ENCODE data around the gene ZNF205.

The ZNF205 gene

DNA sequence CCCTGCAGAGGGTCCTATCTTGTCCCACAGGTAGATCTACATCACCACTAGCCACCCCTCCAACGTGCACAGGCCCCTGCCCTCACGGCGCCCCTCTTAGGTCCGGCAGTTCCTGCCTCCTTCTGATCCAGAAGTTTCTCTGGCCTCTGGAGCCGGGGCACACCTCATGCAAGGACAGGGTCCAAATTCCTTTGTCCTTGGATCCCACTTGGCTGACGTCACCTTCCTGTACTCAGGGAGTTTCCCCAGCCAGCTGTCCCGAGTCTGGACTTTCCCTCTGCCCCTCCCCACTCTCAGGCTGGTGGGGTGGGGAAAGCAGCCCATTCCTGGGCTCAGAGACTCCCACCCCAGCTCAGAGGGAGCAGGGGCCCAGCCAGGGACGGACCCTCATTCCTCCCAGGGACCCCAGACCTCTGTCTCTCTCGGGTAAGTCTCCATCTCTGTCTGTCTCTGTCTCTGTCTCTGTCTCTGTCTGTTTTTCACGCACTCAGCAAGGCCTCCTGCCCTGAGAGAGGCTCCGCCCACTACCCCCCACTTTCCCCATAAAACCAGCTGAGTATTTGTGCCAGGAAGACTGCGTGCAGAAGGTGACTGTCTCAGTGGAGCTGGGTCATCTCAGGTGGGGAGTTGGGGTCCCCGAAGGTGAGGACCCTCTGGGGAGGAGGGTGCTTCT lies 47.2 kb upstream of the ZNF205 start, which contains the start of gene IL32 (continued):
- peak; percentile 41; the same call in 1 of the 2 replicates for TF ChIP-seq KLF1 (tag by site-specific recombination; IDR thresholded peaks at IDR 0.05)
- 0 out of 2 replicates have a peak, but pooled peaks have one; percentile 27 for TF ChIP-seq ZBTB21 (tag by site-specific recombination; IDR thresholded peaks at IDR 0.05)
- TF ChIP-seq ZNF292 (tag by site-specific recombination; IDR thresholded peaks at IDR 0.05; ENCODE audit: borderline replicate concordance, low read depth): no peak
- TF ChIP-seq ZNF311 (tag by site-specific recombination; IDR thresholded peaks at IDR 0.05; ENCODE audit: borderline replicate concordance): no peak
- TF ChIP-seq ZNF362 (tag by site-specific recombination; IDR thresholded peaks at IDR 0.05): no peak
- TF ChIP-seq GLI2 (tag by site-specific recombination; IDR thresholded peaks at IDR 0.05; ENCODE audit: borderline replicate concordance, low read depth): no peak
- TF ChIP-seq, protein P1, sequence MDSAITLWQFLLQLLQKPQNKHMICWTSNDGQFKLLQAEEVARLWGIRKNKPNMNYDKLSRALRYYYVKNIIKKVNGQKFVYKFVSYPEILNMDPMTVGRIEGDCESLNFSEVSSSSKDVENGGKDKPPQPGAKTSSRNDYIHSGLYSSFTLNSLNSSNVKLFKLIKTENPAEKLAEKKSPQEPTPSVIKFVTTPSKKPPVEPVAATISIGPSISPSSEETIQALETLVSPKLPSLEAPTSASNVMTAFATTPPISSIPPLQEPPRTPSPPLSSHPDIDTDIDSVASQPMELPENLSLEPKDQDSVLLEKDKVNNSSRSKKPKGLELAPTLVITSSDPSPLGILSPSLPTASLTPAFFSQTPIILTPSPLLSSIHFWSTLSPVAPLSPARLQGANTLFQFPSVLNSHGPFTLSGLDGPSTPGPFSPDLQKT (IDR thresholded peaks at IDR 0.05; ENCODE audit: borderline replicate concordance, low read depth, low read length): no peak
- TF ChIP-seq ZNF488 (tag by site-specific recombination; IDR thresholded peaks at IDR 0.05): no peak
- TF ChIP-seq ZNF350 (tag by site-specific recombination; IDR thresholded peaks at IDR 0.05): no peak
- no peak for TF ChIP-seq ZNF544 (tag by site-specific recombination; IDR thresholded peaks at IDR 0.05)
- TF ChIP-seq ZNF394 (tag by site-specific recombination; IDR thresholded peaks at IDR 0.05; ENCODE audit: borderline replicate concordance): no peak
- TF ChIP-seq, protein P2, sequence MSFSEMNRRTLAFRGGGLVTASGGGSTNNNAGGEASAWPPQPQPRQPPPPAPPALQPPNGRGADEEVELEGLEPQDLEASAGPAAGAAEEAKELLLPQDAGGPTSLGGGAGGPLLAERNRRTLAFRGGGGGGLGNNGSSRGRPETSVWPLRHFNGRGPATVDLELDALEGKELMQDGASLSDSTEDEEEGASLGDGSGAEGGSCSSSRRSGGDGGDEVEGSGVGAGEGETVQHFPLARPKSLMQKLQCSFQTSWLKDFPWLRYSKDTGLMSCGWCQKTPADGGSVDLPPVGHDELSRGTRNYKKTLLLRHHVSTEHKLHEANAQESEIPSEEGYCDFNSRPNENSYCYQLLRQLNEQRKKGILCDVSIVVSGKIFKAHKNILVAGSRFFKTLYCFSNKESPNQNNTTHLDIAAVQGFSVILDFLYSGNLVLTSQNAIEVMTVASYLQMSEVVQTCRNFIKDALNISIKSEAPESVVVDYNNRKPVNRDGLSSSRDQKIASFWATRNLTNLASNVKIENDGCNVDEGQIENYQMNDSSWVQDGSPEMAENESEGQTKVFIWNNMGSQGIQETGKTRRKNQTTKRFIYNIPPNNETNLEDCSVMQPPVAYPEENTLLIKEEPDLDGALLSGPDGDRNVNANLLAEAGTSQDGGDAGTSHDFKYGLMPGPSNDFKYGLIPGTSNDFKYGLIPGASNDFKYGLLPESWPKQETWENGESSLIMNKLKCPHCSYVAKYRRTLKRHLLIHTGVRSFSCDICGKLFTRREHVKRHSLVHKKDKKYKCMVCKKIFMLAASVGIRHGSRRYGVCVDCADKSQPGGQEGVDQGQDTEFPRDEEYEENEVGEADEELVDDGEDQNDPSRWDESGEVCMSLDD (tag by site-specific recombination; IDR thresholded peaks at IDR 0.05): no peak
- TF ChIP-seq ZNF571 (tag by site-specific recombination; IDR thresholded peaks at IDR 0.05): no peak
- no peak for TF ChIP-seq ZNF677 (tag by site-specific recombination; IDR thresholded peaks at IDR 0.05)
- TF ChIP-seq HOXD13 (CRISPR knock-in tag; IDR thresholded peaks at IDR 0.05; ENCODE audit: borderline replicate concordance): no peak
- TF ChIP-seq KLF8 (tag by site-specific recombination; IDR thresholded peaks at IDR 0.05): no peak
- no peak for TF ChIP-seq ZNF701 (tag by site-specific recombination; IDR thresholded peaks at IDR 0.05)
- TF ChIP-seq ZBTB17 (tag by site-specific recombination; IDR thresholded peaks at IDR 0.05): peak; percentile 41
- no peak for TF ChIP-seq ZNF138 (tag by site-specific recombination; IDR thresholded peaks at IDR 0.05; ENCODE audit: borderline replicate concordance)
- no peak for TF ChIP-seq ZNF266 (tag by site-specific recombination; IDR thresholded peaks at IDR 0.05; ENCODE audit: low read depth)
- no peak; the same call in 1 of the 2 replicates for TF ChIP-seq SP7 (tag by site-specific recombination; IDR thresholded peaks at IDR 0.05)
- TF ChIP-seq, protein P3, sequence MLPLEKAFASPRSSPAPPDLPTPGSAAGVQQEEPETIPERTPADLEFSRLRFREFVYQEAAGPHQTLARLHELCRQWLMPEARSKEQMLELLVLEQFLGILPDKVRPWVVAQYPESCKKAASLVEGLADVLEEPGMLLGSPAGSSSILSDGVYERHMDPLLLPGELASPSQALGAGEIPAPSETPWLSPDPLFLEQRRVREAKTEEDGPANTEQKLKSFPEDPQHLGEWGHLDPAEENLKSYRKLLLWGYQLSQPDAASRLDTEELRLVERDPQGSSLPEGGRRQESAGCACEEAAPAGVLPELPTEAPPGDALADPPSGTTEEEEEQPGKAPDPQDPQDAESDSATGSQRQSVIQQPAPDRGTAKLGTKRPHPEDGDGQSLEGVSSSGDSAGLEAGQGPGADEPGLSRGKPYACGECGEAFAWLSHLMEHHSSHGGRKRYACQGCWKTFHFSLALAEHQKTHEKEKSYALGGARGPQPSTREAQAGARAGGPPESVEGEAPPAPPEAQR (tag by site-specific recombination; IDR thresholded peaks at IDR 0.05): no peak
- TF ChIP-seq, protein P4, sequence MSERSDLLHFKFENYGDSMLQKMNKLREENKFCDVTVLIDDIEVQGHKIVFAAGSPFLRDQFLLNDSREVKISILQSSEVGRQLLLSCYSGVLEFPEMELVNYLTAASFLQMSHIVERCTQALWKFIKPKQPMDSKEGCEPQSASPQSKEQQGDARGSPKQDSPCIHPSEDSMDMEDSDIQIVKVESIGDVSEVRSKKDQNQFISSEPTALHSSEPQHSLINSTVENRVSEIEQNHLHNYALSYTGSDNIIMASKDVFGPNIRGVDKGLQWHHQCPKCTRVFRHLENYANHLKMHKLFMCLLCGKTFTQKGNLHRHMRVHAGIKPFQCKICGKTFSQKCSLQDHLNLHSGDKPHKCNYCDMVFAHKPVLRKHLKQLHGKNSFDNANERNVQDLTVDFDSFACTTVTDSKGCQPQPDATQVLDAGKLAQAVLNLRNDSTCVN (tag by site-specific recombination; optimal IDR thresholded peaks at IDR 0.05): no peak
- TF ChIP-seq SP2 (tag by site-specific recombination; IDR thresholded peaks at IDR 0.05): peak; percentile 41
- TF ChIP-seq ZFP3 (tag by site-specific recombination; IDR thresholded peaks at IDR 0.05; ENCODE audit: low read depth): no peak
- 0 out of 2 replicates have a peak, but pooled peaks have one; percentile 25 for TF ChIP-seq ZBTB20 (tag by site-specific recombination; IDR thresholded peaks at IDR 0.05)
- no peak for TF ChIP-seq ZNF560 (tag by site-specific recombination; IDR thresholded peaks at IDR 0.05; ENCODE audit: borderline replicate concordance)
- no peak for TF ChIP-seq ZNF501 (tag by site-specific recombination; IDR thresholded peaks at IDR 0.05)
- peak; percentile 51; the same call in 1 of the 2 replicates for TF ChIP-seq KLF7 (tag by site-specific recombination; IDR thresholded peaks at IDR 0.05; ENCODE audit: borderline replicate concordance)
- TF ChIP-seq HOXA7 (CRISPR knock-in tag; IDR thresholded peaks at IDR 0.05; ENCODE audit: borderline replicate concordance): no peak
